Kidney (tissue), 14 donors: Measurements from ENCODE around the gene MFSD12. TPM values are rescaled to one million over a fixed set of nuclear protein-coding genes. Genes with fewer than 3 reads are reported as not detected.

ENCODE experiments used
- DNase-seq, 5 donors: peaks; one replicate each; pipeline ENCODE4 v3.0.0-alpha.2; 2013 to 2020
- FAIRE-seq: peaks from 2 replicates; lab custom pipeline; 2012; peaks lifted over from hg19 to GRCh38; lab: Jason Lieb, UNC
- H3K27ac ChIP-seq, 2 donors: one replicate each; pipeline ENCODE4 v1.7.0; 2013; ENCODE audit warnings: low read depth in 2 of 2, low read length in 2 of 2, inconsistent platforms in 1 of 2
- H3K27me3 ChIP-seq: one replicate; pipeline ENCODE4 v1.7.1; 2013; ENCODE audit warnings: low read length, inconsistent platforms; ENCODE audit not compliant: control insufficient read depth, insufficient read depth
- H3K36me3 ChIP-seq, 3 donors: one replicate each; pipeline versions ENCODE4 v1.7.0 to v1.7.1; 2013; ENCODE audit warnings: low read length in 3 of 3, control low read depth in 1 of 3, inconsistent platforms in 1 of 3; ENCODE audit not compliant: insufficient read depth in 3 of 3, control insufficient read depth in 2 of 3
- H3K4me1 ChIP-seq, 3 donors: one replicate each; pipeline versions ENCODE4 v1.7.0 to v1.7.1; 2013; ENCODE audit warnings: low read length in 3 of 3, inconsistent platforms in 1 of 3, low read depth in 1 of 3; ENCODE audit not compliant: control insufficient read depth in 2 of 3, insufficient read depth in 2 of 3
- H3K4me3 ChIP-seq, 3 donors: one replicate each; pipeline versions ENCODE4 v1.7.0 to v1.8.1; 2013; ENCODE audit warnings: low read length in 3 of 3, control low read depth in 1 of 3, inconsistent platforms in 1 of 3
- H3K9ac ChIP-seq, 3 donors: one replicate each; pipeline versions ENCODE4 v1.7.0 to v1.7.1; 2013; ENCODE audit warnings: low read length in 3 of 3, control low read depth in 1 of 3, inconsistent platforms in 1 of 3
- H3K9me3 ChIP-seq, 3 donors: one replicate each; pipeline versions ENCODE4 v1.7.0 to v1.7.1; 2013; ENCODE audit warnings: low read length in 3 of 3, control low read depth in 1 of 3, inconsistent platforms in 1 of 3; ENCODE audit not compliant: control insufficient read depth in 2 of 3, insufficient read depth in 1 of 3
- intact Hi-C: fragments of 100-400 bp; cut with DNase I; formaldehyde crosslinking; loops from one replicate; pipeline ENCODE4 v1.11.1; 2022
- polyA plus RNA-seq: library from polyadenylated mRNA; stranded (reverse); fragments of 350-450 nt; fragmentation: Illumina TruSeq; extraction: RNeasy Lipid Tissue Mini Kit (QIAGEN cat#74804); gene quantifications from one replicate; pipeline ENCODE4 v1.2.3, GENCODE V29; 2014; ENCODE audit warnings: low read depth, low replicate concordance; ENCODE audit not compliant: insufficient read depth
- total RNA-seq: library from RNA; stranded (reverse); fragmentation: NEBNext Ultra II Directional; extraction: Animal tissue kit (Norgen Biotek cat#: 25700); gene quantifications from one replicate; pipeline ENCODE4 v1.2.1, GENCODE V29; 2021
- TF ChIP-seq, protein P1 (sequence below): IDR thresholded peaks from 3 replicates; pipeline ENCODE4 v1.5.1; 2012; ENCODE audit warnings: mild to moderate bottlenecking, moderate library complexity, borderline replicate concordance; ENCODE audit not compliant: insufficient read depth; ENCODE audit errors: extremely low read depth
- donor health status: control.
- donor health status: control.
- donor health status: control.
- donor health status: control.
- donor health status: control.
- donor health status: DM: yes; HTN: yes; CAD: no.
- donor health status: Normal renal cell carcinoma (clear cell type).

The MFSD12 gene
- total and polyA plus RNA-seq, 2 donors from 2014 or later = 113 to 124 TPM

DNA sequence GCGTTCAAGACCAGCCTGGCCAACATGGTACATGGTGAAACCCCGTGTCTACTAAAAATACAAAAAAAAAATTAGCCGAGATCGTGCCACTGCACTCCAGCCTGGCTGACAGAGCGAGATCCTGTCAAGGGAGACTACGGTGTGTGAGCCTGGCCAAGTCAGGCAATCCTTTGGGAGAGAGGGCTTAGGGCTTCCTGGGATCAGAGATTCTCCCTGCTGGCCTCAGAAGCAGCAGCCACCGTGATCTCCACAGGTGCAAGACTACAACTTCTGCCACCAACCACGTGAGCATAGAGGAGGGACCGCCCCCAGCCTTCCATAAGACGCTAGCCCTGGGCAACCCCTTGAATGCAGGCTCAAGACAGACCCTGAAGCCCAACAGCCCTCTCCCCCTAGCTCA, 7.6 kb downstream of the MFSD12 start:
- Histone ChIP-seq H3K27me3 (no peaks in the 10 kb centered on the region), H3K36me3 (peaks cover 0 to 8% (median 0%) of the 10 kb centered on the region in 3 donors), H3K4me3 (no peak overlapping the region), H3K4me1 (peaks cover 0 to 10% (median 3%) of the 10 kb centered on the region in 3 donors), H3K9me3 (no peaks in the 10 kb centered on the region), H3K27ac (no peak overlapping the region), H3K9ac (no peak overlapping the region)
- intact Hi-C loops = no loop called here
- DNase-seq (no peak), FAIRE-seq (no peak)
- TF ChIP-seq, protein P1, sequence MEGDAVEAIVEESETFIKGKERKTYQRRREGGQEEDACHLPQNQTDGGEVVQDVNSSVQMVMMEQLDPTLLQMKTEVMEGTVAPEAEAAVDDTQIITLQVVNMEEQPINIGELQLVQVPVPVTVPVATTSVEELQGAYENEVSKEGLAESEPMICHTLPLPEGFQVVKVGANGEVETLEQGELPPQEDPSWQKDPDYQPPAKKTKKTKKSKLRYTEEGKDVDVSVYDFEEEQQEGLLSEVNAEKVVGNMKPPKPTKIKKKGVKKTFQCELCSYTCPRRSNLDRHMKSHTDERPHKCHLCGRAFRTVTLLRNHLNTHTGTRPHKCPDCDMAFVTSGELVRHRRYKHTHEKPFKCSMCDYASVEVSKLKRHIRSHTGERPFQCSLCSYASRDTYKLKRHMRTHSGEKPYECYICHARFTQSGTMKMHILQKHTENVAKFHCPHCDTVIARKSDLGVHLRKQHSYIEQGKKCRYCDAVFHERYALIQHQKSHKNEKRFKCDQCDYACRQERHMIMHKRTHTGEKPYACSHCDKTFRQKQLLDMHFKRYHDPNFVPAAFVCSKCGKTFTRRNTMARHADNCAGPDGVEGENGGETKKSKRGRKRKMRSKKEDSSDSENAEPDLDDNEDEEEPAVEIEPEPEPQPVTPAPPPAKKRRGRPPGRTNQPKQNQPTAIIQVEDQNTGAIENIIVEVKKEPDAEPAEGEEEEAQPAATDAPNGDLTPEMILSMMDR = no peak

DNA sequence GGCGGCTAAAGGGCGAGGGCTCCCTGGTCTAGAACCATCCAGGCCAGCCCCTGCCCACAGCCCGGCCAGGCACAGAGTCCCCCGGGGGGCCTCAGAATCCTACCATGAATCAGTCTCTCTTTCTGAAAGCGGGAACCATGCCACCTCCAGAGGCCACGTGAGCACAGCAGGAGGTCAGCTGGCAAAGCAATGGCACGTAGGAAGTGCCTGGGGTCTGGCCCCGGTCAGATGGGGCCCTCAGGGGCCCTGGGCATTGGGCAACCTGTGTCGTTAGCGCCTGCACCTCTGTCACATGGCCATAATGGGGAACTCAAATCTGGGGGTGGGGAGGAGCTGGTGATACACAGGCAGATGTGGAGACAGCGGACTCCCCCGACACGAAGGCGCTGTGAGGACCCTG, 8.8 kb downstream of the MFSD12 start:
- H3K36me3 ChIP-seq = peaks cover 0 to 13% (median 0%) of the 10 kb centered on the region in 3 donors
- H3K9me3 ChIP-seq = no peaks in the 10 kb centered on the region

DNA sequence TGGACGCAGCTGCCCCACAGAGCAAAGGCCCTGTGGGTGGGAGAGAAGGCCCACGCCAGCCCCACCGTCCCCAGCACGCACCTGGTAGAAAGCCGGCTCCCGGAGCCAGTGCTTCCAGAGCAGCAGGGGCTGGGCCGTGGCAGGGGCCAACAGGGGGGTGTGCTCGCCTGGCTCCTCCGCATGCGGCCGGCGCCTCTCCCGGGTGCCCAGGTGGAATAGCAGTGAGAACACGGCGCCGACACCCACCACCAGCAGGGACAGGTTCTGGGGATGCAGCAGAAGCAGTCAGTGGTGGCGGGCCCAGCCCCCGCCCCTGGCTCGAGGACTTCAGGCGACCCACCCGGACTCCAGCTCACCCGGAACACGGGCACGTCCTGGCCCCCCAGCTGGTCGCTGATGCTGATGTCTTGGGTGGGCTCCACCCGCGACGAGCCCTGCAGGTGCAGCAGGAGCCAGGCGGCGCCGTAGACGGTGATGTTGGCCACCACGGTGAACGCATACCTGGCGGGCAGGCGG, 9.6 kb downstream of the MFSD12 start:
- intact Hi-C loops = no loop called here
- peaks cover 0 to 6% (median 0%) of the 10 kb centered on the region in 3 donors for H3K4me1 ChIP-seq
- no peaks in the 10 kb centered on the region for H3K27me3 ChIP-seq
- TF ChIP-seq, protein P1 = no peak
- H3K4me3 ChIP-seq = no peak overlapping the region
- H3K9me3 ChIP-seq = no peaks in the 10 kb centered on the region
- H3K9ac ChIP-seq = no peak overlapping the region
- peaks cover 0 to 13% (median 0%) of the 10 kb centered on the region in 3 donors for H3K36me3 ChIP-seq
- FAIRE-seq = no peak
- peak in 2 of 5 donors; percentile 39 to 76 for DNase-seq
- no peak overlapping the region for H3K27ac ChIP-seq

More for the DNA sequence above, 8.8 kb downstream of the MFSD12 start:
- intact Hi-C loops = no loop called here
- peaks cover 0 to 6% (median 0%) of the 10 kb centered on the region in 3 donors for H3K4me1 ChIP-seq
- H3K27me3 ChIP-seq = no peaks in the 10 kb centered on the region
- DNase-seq (peak in 1 of 5 donors; percentile 30), FAIRE-seq (no peak)
- no peak overlapping the region for H3K9ac ChIP-seq
- H3K4me3 ChIP-seq = no peak overlapping the region
- TF ChIP-seq, protein P1 = no peak
- H3K27ac ChIP-seq = peak overlapping the region in 1 of 2 donors; percentile 22
